ENCODE measurements around the gene RIPOR3.

- TF ChIP-seq, protein P1, sequence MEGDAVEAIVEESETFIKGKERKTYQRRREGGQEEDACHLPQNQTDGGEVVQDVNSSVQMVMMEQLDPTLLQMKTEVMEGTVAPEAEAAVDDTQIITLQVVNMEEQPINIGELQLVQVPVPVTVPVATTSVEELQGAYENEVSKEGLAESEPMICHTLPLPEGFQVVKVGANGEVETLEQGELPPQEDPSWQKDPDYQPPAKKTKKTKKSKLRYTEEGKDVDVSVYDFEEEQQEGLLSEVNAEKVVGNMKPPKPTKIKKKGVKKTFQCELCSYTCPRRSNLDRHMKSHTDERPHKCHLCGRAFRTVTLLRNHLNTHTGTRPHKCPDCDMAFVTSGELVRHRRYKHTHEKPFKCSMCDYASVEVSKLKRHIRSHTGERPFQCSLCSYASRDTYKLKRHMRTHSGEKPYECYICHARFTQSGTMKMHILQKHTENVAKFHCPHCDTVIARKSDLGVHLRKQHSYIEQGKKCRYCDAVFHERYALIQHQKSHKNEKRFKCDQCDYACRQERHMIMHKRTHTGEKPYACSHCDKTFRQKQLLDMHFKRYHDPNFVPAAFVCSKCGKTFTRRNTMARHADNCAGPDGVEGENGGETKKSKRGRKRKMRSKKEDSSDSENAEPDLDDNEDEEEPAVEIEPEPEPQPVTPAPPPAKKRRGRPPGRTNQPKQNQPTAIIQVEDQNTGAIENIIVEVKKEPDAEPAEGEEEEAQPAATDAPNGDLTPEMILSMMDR (IDR thresholded peaks at IDR 0.05): no peak
- TF ChIP-seq POLR2A (IDR thresholded peaks at IDR 0.05): no peak
Observed at GRCh38 chr20:50651676-50652075, 39.7 kb downstream of the RIPOR3 start.

All from lower leg skin (tissue), 3 donors.